Hepatocyte (in vitro differentiated cells): Measurements from ENCODE around the gene RBP5. TPM values are rescaled to one million over a fixed set of nuclear protein-coding genes. Genes with fewer than 3 reads are reported as not detected.
A peak's percentile ranks its signal among the peaks of the same experiment; 100 is the strongest.

Source experiments
- DNase-seq: peaks from one replicate; pipeline ENCODE4 v3.0.0-alpha.2; 2016; ENCODE audit warnings: low spot score
- H2AFZ ChIP-seq: fragments of 200-600 bp; sonication (generic); 2 replicates; pipeline ENCODE4 v1.6.0; 2016; ENCODE audit warnings: antibody characterized with exemption, mild to moderate bottlenecking
- H3K27ac ChIP-seq: fragments of 200-600 bp; sonication (generic); 2 replicates; pipeline ENCODE4 v1.5.1; 2016; ENCODE audit warnings: mild to moderate bottlenecking
- H3K27me3 ChIP-seq: fragments of 200-600 bp; sonication (generic); 2 replicates; pipeline ENCODE4 v1.6.1; 2016
- H3K36me3 ChIP-seq: fragments of 200-600 bp; sonication (generic); replicated peaks from 2 replicates; pipeline ENCODE4 v1.5.1; 2016; ENCODE audit warnings: low read depth; ENCODE audit not compliant: insufficient read depth
- H3K4me1 ChIP-seq: fragments of 200-600 bp; sonication (generic); 2 replicates; pipeline ENCODE4 v1.5.1; 2016; ENCODE audit warnings: mild to moderate bottlenecking, moderate library complexity; ENCODE audit not compliant: insufficient read depth
- H3K4me2 ChIP-seq: fragments of 200-600 bp; sonication (generic); 2 replicates; pipeline ENCODE4 v1.6.0; 2016
- H3K4me3 ChIP-seq: fragments of 200-600 bp; sonication (generic); 2 replicates; pipeline ENCODE4 v1.5.1; 2016; ENCODE audit warnings: mild to moderate bottlenecking
- H3K79me2 ChIP-seq: fragments of 200-600 bp; sonication (generic); 2 replicates; pipeline ENCODE4 v1.6.0; 2017; ENCODE audit warnings: mild to moderate bottlenecking
- H3K9me2 ChIP-seq: fragments of 200-600 bp; sonication (generic); replicated peaks from 2 replicates; pipeline ENCODE4 v1.6.0; 2017; ENCODE audit warnings: mild to moderate bottlenecking; ENCODE audit not compliant: insufficient read depth
- H3K9me3 ChIP-seq: fragments of 200-600 bp; sonication (generic); 2 replicates; pipeline ENCODE4 v1.5.1; 2016; ENCODE audit warnings: low read depth, mild to moderate bottlenecking
- H4K20me1 ChIP-seq: fragments of 200-600 bp; sonication (generic); 2 replicates; pipeline ENCODE4 v1.6.0; 2016; ENCODE audit warnings: mild to moderate bottlenecking; ENCODE audit not compliant: insufficient read depth, poor library complexity, severe bottlenecking
- CTCF ChIP-seq: fragments of 200-600 bp; sonication (generic); IDR thresholded peaks from 2 replicates; pipeline ENCODE4 v1.5.1; 2016; ENCODE audit warnings: antibody characterized with exemption, mild to moderate bottlenecking; ENCODE audit not compliant: poor library complexity
- EZH2 ChIP-seq: fragments of 200-600 bp; sonication (generic); IDR thresholded peaks from 2 replicates; pipeline ENCODE4 v1.6.1; 2016; ENCODE audit warnings: antibody characterized with exemption, mild to moderate bottlenecking, borderline replicate concordance
- EZH2phosphoT487 ChIP-seq: fragments of 200-600 bp; sonication (generic); IDR thresholded peaks from one replicate; pipeline ENCODE4 v1.6.1; 2018; ENCODE audit warnings: antibody characterized with exemption, mild to moderate bottlenecking, low read depth, moderate library complexity; ENCODE audit not compliant: unreplicated experiment, severe bottlenecking
- WGBS: methylation state at CpG from one replicate; pipeline ENCODE4 v1.1.6; 2016; ENCODE audit warnings: low lambda C conversion rate; ENCODE audit errors: missing lambda C conversion rate; 5-methylcytosine and 5-hydroxymethylcytosine counted together
- polyA plus RNA-seq: library from polyadenylated mRNA; unstranded; fragments of >200 nt; fragmentation: Nextera tagmentation; extraction: Ambion mirVana; gene quantifications from 2 replicates; pipeline ENCODE4 v1.2.1, GENCODE V29; 2016
- total RNA-seq: library from RNA; depleted of rRNA; stranded (reverse); fragments of >200 nt; gene quantifications from 2 replicates; pipeline ENCODE4 v1.2.3, GENCODE V29; 2014

The RBP5 gene, protein sequence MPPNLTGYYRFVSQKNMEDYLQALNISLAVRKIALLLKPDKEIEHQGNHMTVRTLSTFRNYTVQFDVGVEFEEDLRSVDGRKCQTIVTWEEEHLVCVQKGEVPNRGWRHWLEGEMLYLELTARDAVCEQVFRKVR
- total RNA-seq = 11.1 and 16.2 TPM in 2 replicates
- 23.0 and 30.0 TPM in 2 replicates for polyA plus RNA-seq

DNA sequence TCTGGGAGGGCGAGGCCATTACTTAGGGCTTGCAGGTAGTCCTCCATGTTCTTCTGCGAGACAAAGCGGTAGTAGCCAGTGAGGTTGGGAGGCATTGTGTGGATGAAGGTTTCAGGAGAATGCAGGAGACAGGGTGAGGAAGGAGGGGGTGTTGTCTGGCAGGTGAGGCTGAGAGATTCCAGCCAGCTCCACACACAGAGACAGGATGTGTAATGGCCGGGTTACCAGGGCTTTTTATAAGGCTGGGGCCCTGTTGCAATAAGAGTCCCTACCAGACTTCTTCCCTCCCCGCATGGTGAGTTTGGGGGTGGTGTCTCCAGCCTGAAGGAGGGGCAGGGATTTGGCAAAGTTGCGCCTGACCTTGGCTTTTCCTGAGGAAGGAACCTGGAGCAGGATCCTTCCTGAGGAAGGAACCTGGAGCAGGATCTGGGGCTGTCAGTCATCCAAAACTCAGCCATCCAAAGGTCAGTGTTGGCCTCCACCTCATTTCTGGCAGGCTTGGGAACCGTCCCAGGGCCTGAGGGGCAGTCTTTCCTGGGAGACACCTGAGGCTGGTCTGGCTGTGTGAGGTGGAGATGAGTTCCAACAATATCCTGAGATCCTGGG, at the start of gene RBP5:
TSS of gene RBP5 (minus strand) at position 209 of the 606 bp plus-strand sequence. CDS start at position 95, 114 bp downstream.
- Histone ChIP-seq H3K27ac (peak within 1 kb of the TSS; percentile 89), H3K4me3 (peak within 1 kb of the TSS; percentile 50)
- WGBS = 63% methylated on average over 7 of the region's 7 CpGs

DNA sequence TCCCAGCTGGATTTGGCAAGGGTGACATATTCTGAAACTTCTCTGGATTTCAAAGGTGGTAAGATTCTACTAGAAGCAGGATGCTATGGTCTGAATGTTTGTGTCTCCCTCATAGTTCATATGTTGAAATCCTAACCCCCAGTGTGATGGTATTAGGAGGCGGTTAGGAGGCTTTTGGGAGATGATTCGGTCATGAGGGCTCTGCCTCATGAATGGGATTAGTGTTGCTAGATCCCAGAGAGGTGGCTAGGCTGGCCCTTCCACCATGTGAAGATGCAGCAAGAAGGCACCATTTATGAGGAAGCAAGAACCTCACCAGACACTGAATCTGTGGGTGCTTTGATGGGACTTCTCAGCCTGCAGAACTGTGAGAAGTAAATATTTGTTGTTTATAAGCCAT, 49.8 kb upstream of the RBP5 start:
- Histone ChIP-seq H3K4me1 (no peaks in the 10 kb centered on the region), H3K27me3 (no peaks in the 10 kb centered on the region), H3K79me2 (no peaks in the 10 kb centered on the region), H3K36me3 (no peaks in the 10 kb centered on the region), H3K9me2 (no peaks in the 10 kb centered on the region), H3K4me2 (no peak overlapping the region), H3K9me3 (no peaks in the 10 kb centered on the region), H2AFZ (no peak overlapping the region), H4K20me1 (no peaks in the 10 kb centered on the region), H3K4me3 (no peak overlapping the region), H3K27ac (no peak overlapping the region)
- TF ChIP-seq EZH2 = no peak
- TF ChIP-seq CTCF = no peak
- no peak for TF ChIP-seq EZH2phosphoT487
- WGBS = 77% methylated on average over 2 of the region's 2 CpGs
- DNase-seq = no peak

More for the DNA sequence above, at the start of gene RBP5:
- peaks cover 6% of the 10 kb centered on the region for H3K4me1 ChIP-seq
- DNase-seq = no peak
- TF ChIP-seq CTCF = no peak
- TF ChIP-seq EZH2phosphoT487 = no peak
- TF ChIP-seq EZH2 = no peak
- no peaks in the 10 kb centered on the region for H3K27me3 ChIP-seq
- peaks cover 7% of the 10 kb centered on the region for H3K79me2 ChIP-seq
- peak within 1 kb of the TSS; percentile 100 for H3K4me2 ChIP-seq
- no peaks in the 10 kb centered on the region for H3K36me3 ChIP-seq
- H3K9me3 ChIP-seq = no peaks in the 10 kb centered on the region
- no peaks in the 10 kb centered on the region for H3K9me2 ChIP-seq
- no peaks in the 10 kb centered on the region for H4K20me1 ChIP-seq
- H2AFZ ChIP-seq = peak within 1 kb of the TSS; percentile 70

DNA sequence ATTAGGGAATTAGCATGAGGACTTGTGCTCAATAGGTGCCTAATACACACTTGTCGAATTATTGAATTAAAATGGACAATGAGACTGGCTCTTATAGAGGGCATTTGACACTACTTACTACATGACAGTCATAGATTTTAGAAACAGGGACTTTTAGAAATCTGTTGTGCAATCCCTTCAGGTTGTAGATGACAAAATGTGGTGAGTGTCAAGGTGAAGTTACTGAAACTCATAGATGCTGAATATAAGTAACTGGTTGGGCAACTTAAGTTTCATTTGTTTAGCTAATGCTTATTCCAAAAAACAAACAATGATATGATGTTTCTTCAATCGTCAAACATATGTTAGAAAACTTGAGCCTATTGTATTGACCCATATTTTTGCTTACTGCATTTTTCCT, 47.9 kb upstream of the RBP5 start:
- Histone ChIP-seq H3K79me2 (no peaks in the 10 kb centered on the region), H4K20me1 (no peaks in the 10 kb centered on the region), H3K36me3 (no peaks in the 10 kb centered on the region), H2AFZ (no peak overlapping the region), H3K9me3 (no peaks in the 10 kb centered on the region), H3K4me2 (no peak overlapping the region), H3K27ac (no peak overlapping the region), H3K4me1 (no peaks in the 10 kb centered on the region), H3K4me3 (no peak overlapping the region), H3K9me2 (no peaks in the 10 kb centered on the region), H3K27me3 (no peaks in the 10 kb centered on the region)
- no peak for TF ChIP-seq EZH2phosphoT487
- no peak for TF ChIP-seq CTCF
- no peak for TF ChIP-seq EZH2
- no peak for DNase-seq
- WGBS = 71% methylated on average over 2 of the region's 2 CpGs
